ENCODE data around the gene MYO1C. TPM values are rescaled to one million over a fixed set of nuclear protein-coding genes. Genes with fewer than 3 reads are reported as not detected.

MYO1C gene
- total and polyA plus RNA-seq, 2 of the 8 experiments (the other 6 are each of a cell fraction or from before 2014, with no cell fraction given) = 40.1 to 78.6 TPM

DNA sequence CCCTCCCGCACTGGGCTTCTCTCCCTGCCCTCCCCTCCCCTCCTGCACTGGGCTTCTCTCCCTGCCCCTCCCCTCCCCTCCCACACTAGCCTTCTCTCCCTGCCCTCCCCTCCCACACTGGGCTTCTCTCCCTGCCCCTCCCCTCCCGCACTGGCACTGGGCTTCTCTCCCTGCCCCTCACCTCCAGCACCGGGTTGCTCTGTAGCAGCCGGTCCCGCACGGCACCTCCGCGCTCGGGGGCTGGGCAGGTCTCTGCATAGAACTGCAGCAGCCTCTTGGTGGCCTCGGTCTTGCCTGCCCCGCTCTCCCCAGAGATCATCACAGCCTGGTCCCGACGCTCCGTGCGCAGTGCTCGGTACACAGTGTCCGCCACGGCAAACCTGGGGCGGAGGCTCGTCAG lies 9.8 kb downstream of the MYO1C start (continued):
- TF ChIP-seq, protein P1, sequence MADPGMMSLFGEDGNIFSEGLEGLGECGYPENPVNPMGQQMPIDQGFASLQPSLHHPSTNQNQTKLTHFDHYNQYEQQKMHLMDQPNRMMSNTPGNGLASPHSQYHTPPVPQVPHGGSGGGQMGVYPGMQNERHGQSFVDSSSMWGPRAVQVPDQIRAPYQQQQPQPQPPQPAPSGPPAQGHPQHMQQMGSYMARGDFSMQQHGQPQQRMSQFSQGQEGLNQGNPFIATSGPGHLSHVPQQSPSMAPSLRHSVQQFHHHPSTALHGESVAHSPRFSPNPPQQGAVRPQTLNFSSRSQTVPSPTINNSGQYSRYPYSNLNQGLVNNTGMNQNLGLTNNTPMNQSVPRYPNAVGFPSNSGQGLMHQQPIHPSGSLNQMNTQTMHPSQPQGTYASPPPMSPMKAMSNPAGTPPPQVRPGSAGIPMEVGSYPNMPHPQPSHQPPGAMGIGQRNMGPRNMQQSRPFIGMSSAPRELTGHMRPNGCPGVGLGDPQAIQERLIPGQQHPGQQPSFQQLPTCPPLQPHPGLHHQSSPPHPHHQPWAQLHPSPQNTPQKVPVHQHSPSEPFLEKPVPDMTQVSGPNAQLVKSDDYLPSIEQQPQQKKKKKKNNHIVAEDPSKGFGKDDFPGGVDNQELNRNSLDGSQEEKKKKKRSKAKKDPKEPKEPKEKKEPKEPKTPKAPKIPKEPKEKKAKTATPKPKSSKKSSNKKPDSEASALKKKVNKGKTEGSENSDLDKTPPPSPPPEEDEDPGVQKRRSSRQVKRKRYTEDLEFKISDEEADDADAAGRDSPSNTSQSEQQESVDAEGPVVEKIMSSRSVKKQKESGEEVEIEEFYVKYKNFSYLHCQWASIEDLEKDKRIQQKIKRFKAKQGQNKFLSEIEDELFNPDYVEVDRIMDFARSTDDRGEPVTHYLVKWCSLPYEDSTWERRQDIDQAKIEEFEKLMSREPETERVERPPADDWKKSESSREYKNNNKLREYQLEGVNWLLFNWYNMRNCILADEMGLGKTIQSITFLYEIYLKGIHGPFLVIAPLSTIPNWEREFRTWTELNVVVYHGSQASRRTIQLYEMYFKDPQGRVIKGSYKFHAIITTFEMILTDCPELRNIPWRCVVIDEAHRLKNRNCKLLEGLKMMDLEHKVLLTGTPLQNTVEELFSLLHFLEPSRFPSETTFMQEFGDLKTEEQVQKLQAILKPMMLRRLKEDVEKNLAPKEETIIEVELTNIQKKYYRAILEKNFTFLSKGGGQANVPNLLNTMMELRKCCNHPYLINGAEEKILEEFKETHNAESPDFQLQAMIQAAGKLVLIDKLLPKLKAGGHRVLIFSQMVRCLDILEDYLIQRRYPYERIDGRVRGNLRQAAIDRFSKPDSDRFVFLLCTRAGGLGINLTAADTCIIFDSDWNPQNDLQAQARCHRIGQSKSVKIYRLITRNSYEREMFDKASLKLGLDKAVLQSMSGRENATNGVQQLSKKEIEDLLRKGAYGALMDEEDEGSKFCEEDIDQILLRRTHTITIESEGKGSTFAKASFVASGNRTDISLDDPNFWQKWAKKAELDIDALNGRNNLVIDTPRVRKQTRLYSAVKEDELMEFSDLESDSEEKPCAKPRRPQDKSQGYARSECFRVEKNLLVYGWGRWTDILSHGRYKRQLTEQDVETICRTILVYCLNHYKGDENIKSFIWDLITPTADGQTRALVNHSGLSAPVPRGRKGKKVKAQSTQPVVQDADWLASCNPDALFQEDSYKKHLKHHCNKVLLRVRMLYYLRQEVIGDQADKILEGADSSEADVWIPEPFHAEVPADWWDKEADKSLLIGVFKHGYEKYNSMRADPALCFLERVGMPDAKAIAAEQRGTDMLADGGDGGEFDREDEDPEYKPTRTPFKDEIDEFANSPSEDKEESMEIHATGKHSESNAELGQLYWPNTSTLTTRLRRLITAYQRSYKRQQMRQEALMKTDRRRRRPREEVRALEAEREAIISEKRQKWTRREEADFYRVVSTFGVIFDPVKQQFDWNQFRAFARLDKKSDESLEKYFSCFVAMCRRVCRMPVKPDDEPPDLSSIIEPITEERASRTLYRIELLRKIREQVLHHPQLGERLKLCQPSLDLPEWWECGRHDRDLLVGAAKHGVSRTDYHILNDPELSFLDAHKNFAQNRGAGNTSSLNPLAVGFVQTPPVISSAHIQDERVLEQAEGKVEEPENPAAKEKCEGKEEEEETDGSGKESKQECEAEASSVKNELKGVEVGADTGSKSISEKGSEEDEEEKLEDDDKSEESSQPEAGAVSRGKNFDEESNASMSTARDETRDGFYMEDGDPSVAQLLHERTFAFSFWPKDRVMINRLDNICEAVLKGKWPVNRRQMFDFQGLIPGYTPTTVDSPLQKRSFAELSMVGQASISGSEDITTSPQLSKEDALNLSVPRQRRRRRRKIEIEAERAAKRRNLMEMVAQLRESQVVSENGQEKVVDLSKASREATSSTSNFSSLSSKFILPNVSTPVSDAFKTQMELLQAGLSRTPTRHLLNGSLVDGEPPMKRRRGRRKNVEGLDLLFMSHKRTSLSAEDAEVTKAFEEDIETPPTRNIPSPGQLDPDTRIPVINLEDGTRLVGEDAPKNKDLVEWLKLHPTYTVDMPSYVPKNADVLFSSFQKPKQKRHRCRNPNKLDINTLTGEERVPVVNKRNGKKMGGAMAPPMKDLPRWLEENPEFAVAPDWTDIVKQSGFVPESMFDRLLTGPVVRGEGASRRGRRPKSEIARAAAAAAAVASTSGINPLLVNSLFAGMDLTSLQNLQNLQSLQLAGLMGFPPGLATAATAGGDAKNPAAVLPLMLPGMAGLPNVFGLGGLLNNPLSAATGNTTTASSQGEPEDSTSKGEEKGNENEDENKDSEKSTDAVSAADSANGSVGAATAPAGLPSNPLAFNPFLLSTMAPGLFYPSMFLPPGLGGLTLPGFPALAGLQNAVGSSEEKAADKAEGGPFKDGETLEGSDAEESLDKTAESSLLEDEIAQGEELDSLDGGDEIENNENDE (IDR thresholded peaks at IDR 0.05; ENCODE audit: insufficient replicate concordance, low read length) = no peak
- TF ChIP-seq RAD21 (IDR thresholded peaks at IDR 0.05 in 1 of 2, conservative IDR thresholded peaks at IDR 0.05 in 1 of 2; ENCODE audit: low read depth in 2 of 2, low read length in 2 of 2) = no peak
- no peak for TF ChIP-seq BCL11A (IDR thresholded peaks at IDR 0.05; ENCODE audit: low read depth in 2 of 2, low read length in 2 of 2)
